HG02759 (cell line): Measurements from ENCODE around the gene UPP2.

Experiments used
- ATAC-seq: cut with Tn5 transposase; IDR thresholded peaks from one replicate; pipeline ENCODE4 v1.9.1; 2021; ENCODE audit warnings: mild to moderate bottlenecking, moderate library complexity; ENCODE audit not compliant: unreplicated experiment

The UPP2 gene

DNA sequence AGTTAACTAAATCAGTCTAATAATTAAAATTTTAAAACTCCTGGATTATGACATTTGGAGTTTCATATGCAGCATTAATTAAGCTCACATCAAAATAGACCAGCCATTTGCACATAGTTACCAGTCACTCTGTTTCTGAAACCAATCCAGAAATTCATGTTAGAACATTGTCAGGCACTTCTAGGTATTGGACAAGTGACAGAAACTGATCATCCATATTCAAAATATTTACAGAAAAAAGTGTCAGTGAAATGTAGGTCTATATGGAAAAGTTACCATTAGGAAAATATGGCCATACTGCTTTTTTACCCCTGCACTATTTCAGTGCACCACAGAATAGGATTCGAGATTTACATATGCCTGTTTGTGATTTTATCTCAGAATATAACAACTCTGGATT, 33.4 kb downstream of the UPP2 start:
- no peak for ATAC-seq

DNA sequence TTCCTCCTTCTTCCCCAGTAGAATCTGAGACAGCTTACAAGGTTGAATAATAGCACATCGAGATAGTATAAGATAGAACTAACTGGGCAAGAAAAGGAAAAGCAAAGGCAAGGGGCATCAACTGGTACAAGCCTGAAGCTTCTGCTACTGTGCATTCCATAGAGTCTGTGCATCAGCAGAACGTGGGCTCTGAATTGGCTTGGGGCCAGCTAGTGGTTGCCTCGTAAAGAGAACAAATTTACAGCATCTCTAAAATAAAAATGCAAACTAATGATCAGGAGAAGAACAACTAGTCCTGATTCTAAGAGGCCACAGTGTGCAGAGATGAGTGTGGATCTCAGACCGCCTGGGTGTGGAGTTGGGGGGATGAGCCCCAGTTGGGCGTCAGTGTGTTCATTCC, 36.6 kb downstream of the UPP2 start:
- ATAC-seq = no peak

DNA sequence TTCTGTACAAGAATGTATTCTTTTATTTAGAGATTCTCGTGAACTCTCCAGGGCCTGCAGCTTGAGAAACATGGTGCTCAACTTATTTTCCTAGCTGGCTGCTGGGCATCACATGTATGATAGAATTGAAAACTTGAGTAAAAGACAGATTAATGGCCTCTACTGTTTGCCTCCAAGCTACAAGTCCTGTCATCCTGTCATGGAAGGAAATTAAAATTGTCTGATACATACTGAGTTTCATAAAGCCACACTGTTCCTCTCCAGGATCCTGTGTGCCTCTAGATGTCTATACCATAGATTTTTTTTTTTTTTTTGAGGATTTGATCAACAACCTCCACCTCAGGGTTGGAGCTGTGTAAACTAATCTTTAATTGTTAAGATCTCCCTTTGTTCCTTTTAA, 38.5 kb downstream of the UPP2 start:
- ATAC-seq = no peak

GRCh38 chr2:158142165-158142564, 40.5 kb downstream of the UPP2 start:
- ATAC-seq = no peak

DNA sequence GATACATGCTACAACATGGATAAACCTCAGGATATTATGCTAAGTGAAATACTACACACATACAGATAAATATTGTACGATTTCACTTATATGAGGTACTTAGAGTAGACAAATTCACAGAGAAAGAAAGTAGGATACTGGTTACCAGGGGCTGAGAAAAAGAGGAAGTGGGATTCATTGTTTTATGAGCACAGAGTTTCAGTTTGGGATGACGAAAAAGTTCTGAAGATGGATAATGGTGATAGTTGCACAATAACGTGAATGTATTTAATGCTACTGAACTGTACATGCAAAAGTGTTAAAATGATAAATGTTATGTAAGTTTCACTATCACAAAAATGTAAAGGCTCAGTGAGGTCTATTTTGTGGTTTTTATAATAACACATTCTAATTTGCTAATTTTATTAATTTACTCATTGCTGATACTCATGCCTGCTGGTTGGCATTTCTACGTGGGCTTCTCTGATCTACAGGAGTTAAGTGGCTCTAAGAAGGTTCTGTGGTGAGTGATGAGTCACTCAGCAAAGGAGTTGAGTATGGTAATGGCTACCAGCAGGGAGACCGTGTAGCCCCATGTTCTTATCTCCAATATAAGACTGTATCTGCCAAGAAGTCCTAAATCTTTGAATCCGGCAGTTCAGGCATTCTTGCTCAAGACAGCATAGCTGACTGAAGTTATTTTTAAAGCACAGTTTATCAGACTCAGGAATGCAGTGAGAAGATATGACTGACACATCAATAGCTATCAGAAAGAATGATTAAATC, 41.1 kb downstream of the UPP2 start:
- no peak for ATAC-seq

GRCh38 chr2:158143703-158144360, 42.2 kb downstream of the UPP2 start:
- no peak for ATAC-seq

- no peak for ATAC-seq
These were observed 43.4 kb downstream of the UPP2 start for GRCh38 chr2:158144914-158145625.

DNA sequence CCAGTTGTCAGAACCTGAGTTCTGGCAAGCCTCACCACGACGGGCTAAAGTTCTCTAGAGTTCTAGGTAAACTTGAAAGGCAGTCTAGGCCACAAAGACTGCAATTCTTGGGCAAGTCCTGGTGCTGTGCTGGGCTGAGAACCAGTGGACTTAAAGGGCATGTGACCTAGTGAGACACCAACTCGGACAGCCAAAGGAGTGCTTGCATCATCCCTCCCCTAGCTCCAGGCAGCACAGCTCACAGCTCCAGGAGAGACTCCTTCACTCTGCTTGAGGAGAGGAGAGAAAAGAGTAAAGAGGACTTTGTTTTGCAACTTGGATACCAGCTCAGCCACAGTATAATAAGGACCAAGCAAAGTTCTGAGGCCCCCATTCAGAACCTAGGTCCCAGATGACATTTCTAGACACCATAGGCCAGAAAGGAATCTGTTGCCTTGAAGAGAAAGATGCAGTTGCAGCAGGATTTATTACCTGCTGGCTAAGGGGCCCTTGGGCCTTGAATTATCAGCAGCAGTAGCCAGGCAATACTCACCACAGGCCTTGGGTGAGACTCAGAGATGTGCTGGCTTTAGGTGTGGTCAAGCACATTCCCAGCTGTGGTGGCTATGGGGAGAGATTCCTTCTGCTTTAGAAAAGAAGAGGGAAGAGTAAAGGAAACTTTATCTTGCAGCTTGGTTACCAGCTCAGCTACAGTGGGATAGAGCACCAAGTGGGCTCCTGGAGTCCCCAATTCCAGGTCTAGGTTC, 51.8 kb downstream of the UPP2 start:
- no peak for ATAC-seq

DNA sequence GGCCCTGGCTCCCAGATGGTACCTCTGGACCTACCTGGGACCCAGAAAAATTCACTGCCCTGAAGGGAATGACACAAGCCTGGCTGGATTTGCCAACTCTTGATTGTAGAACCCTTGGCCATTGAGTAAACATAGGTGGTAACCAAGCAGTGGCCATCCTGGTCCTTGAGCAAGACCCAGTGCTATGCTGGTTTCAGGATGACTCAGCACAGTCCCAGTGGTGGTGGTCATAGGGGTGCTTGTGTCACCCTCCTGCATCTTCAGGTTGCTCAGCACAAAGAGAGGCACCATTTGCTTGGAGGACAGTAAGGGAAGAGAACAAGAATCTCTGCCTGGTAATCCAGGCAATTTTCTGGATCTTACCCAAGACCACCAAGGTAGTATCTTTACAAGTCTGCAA, 52.9 kb downstream of the UPP2 start:
- no peak for ATAC-seq

DNA sequence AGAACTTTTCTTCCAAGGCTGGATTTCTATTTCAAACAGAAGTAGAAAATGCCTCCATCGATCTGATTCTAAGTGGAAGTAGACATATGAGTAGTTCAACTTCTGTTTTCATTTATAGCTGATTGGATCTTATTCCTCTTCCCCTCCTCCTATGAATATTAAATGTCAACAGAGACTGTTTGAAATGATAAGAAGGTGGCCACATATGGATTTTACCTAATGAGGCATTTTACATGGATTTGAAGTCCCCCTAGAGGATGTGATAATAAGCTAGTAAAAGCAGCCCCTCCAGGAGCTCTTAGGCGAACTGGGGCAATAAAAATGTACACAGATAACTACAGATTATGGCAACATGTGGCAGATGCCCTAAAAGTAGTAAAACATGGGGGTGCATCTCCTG, 71.0 kb downstream of the UPP2 start:
- ATAC-seq = no peak

DNA sequence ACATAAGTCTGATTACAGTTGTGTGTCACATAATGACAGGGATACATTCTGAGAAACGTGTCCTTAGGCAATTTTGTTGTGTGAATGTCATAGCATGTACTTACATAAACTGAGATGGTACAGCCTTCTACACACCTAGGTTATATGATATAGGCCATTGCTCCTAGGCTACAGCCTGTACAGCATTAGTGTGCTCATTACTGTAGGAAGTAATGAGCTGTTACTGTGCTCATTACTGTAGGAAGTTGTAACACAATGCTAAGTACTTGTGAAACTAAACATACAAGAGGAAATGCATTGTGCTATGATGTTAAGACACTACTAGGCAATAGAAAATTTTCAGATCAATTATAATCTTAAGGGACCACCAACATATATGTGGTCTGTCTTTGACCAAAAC, 72.8 kb downstream of the UPP2 start:
- no peak for ATAC-seq

DNA sequence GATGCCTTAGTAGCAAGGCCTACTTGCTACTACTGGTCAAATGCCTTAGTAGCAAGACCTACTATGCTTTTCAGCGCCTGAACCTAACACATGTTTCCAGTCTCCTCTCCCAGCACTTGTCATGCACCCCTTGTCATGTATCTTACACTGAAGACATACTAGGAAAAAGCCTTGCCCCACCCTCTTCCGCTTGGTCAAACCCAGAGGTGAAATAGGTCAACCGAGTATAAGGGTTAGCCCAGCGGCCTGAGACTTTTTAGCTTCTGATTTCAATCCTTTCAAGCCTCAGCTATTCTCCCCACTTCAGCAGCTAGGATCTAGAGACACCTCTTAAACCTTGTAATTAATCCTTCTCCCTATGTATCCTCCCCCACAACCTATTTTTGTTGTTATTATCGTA, 73.3 kb downstream of the UPP2 start:
- ATAC-seq = no peak

DNA sequence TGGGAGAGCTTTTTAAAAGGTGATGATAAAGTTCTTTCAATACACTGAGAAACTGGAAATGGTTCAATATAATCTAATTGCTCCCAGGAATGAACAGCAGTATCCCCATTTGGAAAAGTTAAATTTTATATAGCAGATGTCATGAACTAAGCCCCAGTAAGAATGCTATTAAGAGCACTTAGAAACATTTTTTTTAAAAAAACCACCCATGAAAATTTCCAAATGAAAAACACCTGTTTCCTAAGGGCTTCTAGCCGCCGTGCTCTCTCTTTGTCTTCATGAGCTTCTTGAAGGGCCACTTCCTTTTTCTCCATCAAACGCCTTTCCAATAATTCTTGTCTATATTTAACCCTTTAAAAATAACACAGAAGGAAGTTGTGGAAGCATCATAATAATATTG, 77.0 kb downstream of the UPP2 start:
- ATAC-seq = no peak

- no peak for ATAC-seq
These were observed 78.0 kb downstream of the UPP2 start for GRCh38 chr2:158179660-158180059.

DNA sequence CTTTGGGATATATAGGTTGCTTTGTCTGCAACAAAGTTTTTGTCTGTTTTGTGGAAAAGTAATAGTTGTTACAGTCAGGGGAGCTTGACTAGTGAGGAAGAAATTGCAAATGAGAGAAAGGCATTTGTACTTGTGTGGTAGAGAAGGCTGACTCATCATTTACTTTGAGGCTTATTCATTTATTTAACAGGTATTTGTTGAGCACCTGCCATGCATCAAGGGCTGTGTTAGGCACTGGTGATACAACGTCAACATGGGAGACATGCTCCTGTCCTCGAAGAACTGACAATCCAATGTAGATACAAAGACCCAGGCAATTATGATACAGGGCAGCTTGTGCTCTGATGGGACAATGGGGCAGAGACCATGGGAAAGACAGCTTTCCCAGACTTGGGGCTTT, 79.5 kb downstream of the UPP2 start:
- no peak for ATAC-seq

DNA sequence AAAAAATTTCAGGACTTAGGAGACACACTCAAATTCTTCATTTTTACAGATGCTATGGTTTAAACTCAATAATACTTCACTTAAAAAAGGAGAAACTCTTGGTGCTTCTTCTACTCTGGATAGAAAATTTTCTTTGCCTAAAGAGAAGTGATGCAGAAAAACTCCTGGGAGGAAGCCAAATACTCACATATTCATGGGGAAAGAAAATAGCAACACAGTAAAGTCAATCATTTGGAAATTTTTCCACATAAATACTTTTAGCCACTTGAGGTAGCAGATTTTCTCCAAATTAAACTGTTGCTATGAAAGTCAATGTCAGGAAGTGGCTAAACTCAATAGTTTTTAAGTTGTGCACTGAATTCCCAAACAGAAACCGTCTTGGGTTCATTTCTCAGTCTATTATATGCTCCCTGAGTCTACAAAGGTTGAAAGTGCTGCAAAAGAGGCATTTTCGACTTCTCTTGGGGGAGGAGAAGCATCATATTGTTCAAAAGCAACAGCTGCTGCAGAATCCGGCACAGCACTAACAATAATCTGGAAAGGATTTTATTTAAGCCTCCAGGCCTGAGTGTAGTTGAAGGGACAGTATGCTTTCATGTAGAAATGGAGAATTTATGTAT, 81.1 kb downstream of the UPP2 start:
- ATAC-seq = no peak

- ATAC-seq = no peak
These were observed 82.3 kb downstream of the UPP2 start for GRCh38 chr2:158184001-158184400.

GRCh38 chr2:158184556-158185343, 83.1 kb downstream of the UPP2 start:
- no peak for ATAC-seq
